HG02973 (cell line): ENCODE results near the gene MRM3.
"Not testable (repeated sequence)": the region's sequence is repeated elsewhere in the genome, so short reads cannot be mapped to it uniquely, and the experiment has no call there.

Experiments used
- ATAC-seq: cut with Tn5 transposase; IDR thresholded peaks from one replicate; pipeline ENCODE4 v1.9.1; 2021; ENCODE audit warnings: moderate library complexity; ENCODE audit not compliant: unreplicated experiment

MRM3 gene

GRCh38 chr17:752620-753219, 29.4 kb upstream of the MRM3 start:
- no peak for ATAC-seq

- ATAC-seq: no peak
These were observed 28.7 kb upstream of the MRM3 start for GRCh38 chr17:753418-753817.

GRCh38 chr17:755319-755961, 26.7 kb upstream of the MRM3 start:
- ATAC-seq: not testable (repeated sequence)

GRCh38 chr17:756010-756567, 26.1 kb upstream of the MRM3 start:
- not testable (repeated sequence) for ATAC-seq

DNA sequence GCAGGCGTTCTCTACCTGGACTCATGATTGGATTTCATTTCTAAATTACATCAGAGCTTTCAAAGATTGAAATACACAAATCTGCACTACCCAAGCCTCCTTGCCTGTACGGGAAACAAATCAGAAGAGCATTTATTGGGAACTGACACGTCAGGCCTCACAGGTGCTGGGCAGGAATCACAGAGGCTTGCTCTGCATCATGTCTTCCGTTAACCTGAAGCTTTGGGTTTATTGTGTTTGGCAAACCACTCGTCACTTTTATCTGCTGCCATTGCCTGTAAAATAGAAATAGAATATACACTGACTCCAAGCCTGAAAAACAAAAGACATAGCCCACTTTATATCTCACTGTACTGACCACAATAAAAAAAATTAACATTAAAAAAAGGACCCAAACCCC, 22.2 kb upstream of the MRM3 start:
- no peak for ATAC-seq

GRCh38 chr17:760371-760770, 21.8 kb upstream of the MRM3 start:
- no peak for ATAC-seq

DNA sequence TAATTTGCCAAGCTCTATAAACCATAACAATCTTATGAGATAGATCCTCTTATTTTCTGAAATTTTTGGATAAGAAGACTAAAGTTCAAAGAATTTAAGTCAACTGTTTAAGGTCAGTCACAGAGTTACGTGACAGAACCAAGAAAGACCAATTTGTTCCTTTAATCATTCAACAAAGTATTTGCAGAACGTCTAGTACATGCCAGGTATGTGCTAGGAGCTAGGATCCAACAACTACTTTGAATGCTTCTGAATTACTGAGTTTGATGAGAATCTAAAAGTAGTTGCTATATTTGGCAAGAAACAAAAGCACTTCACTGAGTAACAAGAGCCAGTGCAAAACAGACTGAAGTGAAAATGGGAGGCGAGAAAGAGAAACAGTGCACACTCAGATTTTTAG, 15.1 kb upstream of the MRM3 start:
- ATAC-seq: no peak

DNA sequence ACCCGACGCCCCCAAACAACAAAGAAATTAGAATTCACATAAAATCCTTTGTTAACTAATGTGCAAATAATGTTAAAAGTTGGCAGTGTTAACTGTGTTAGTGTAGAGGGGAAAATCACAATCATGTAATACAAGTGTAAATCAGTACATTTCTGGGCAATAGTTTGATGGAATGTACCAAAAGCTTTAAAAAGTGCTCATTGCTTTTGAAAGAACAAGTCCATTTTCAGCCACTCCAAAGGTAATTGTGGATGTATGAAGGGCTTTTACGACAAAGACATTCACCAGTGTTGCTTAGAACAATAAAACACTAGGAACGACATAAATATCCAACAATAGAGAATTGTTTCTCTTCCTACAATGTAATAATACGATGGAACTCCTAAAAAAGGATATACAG, 9.1 kb upstream of the MRM3 start:
- ATAC-seq: no peak

DNA sequence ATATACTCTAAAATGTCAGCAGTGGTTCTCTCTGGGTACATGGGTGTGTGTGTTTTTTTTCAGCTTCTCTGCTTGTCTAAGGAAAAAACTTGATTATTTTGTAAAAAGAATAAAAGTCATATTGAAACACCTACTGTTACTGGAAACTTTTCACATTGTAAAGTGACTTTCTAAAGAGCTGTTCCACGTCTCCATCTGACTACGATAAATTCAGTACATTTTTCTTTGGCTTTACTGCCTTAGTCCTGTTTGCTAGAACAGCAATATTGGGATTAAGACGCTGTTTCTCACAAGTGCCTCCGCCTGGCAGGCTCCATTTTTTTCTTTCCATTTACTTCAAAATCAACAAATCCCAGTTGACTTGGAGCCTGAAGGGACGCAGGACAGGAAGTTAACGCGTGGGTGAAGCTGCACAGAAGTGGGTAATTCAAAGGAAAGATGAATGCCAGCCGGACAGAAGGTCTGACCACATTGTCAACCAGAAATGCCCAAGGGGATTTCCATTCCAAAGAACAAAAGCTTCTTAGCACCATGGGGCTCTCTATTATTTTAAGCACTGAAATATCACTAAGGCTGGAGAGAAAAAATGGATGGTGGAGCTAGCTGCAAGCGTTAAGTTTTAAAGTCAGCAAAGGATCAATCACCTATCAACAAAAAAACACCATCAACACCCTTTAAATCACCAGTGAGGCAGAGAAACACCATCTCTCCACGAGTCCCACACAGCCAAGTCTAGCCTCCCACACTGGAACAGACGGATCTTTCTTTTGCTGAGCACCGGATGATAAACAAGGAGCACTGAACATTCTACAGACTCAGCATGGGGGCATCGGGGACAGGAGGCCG, 8.5 kb upstream of the MRM3 start:
- no peak for ATAC-seq

- ATAC-seq: no peak
These were observed 7.9 kb upstream of the MRM3 start for GRCh38 chr17:774313-774584.

DNA sequence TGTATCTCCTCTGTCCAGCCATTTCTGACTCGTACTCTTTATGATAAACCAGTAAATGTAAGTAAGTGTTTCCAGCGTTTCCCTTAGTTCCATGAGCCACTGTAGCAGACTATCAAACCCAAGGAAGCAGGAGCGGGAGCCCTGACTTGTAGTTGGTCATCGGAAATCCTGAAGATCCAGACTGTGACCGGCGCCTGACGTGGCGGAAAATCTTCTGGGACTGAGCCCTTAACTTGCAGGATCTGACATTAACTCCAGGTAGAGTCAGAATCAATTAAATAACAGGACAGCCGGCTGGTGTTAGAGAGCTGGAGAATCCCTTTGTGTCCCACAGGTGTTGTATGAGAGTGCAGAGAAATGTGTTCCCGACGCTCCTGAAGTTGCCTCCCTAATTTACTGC, 4.1 kb upstream of the MRM3 start:
- no peak for ATAC-seq

- no peak for ATAC-seq
These were observed 2.0 kb downstream of the MRM3 start for GRCh38 chr17:784143-784542.

DNA sequence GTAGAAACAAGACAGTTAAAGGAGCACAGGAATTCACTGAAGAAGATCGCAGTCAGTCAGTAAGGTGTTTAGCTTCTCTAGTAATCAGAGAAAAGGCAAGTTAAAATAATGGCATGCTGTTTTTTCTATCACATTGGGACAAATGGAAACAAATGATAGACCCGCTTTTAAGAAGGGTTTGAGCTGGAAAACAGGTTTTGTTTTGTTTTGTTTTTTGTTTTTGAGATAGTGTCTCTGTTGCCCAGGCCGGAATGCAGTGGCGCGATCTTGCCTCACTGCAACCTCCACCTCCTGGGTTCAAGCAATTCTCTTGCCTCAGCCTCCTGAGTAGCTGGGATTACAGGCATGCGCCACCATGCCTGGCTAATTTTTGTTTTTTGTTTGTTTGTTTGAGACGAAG, 3.7 kb downstream of the MRM3 start:
- not testable (repeated sequence) for ATAC-seq

DNA sequence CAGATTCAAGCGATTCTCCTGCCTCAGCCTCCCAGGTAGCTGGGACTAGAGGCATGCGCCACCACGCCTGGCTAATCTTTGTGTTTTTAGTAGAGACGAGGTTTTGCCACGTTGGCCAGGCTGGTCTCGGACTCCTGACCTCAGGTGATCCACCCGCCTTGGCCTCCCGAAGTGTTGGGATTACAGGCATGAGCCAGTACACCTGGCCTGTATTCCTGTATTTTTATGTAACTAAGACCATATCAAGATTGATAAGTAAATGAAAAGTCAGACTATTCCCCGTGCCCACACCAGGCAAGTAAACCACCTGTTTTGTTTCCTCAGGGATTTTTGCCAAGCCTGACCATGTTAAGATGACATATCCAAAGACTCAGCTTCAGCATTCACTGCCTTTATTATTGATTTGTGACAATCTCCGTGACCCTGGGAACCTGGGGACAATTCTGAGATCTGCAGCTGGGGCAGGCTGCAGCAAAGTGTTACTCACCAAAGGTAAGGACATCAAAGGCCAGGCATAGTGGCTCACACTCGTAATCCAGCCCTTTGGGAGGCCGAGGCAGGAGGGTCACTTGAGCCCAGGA, 5.6 kb downstream of the MRM3 start:
- ATAC-seq: no peak

DNA sequence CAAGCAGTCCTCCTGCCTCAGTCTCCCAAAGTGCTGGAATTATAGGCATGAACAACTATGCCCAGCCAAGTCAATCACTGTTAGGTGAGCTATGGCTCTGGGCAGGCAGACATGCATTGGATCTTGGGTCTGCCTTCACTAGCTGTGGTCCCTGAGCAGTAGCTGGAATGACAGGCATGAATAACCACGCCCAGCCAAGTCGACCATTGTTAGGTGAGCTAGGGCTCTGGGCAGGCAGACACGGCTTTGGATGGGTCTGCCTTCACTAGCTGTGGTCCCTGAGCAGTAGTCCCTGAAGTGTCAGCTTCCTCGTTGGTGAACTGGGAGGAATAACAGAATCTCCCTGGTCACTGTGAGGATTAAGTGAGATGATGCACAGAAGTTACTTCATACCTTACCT, 6.4 kb downstream of the MRM3 start:
- ATAC-seq: no peak

- ATAC-seq: no peak
These were observed 7.1 kb downstream of the MRM3 start for GRCh38 chr17:789160-789840.

- not testable (repeated sequence) for ATAC-seq
These were observed 8.0 kb downstream of the MRM3 start for GRCh38 chr17:789931-790873.

DNA sequence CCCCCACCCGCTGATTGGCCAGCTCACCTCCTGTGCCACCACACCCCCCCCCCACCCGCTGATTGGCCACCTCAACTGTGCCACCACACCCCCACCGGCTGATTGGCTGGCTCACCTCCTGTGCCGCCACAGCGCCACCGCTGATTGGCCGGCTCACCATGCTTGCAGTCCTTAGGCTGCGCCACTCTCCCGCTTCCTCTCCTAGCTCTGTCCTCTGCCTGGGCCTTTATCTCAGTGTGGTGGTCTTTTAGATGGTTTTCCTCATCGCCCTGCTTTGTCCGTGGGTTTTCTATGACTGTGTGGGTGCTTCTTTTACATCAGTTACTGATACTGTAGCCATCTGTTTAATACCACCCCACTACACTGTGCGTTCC, 8.7 kb downstream of the MRM3 start:
- not testable (repeated sequence) for ATAC-seq

- no peak for ATAC-seq
These were observed 9.7 kb downstream of the MRM3 start for GRCh38 chr17:791829-792228.

DNA sequence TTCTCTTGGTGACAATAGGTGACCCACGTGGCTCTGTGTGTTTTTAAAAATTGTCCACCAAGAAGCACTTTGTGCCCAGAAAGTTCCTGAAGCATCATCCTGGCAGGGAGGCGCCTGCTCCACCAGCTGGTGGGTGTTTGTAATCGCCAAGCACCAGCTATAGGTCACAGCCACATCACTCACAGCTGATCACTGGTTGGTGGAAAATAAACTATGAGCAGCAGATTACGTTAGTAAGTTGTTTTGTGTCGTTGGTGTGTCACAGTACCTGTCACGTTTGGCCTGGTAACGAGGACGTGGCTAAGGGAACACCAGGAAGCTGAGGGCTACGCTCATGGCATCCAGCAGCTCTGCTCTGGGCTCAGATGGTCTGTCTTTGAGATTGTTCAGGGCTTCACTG, 10.1 kb downstream of the MRM3 start:
- ATAC-seq: no peak
